Calu3 (cell line): Measurements from ENCODE around the gene TRPV5. TPM values are rescaled to one million over a fixed set of nuclear protein-coding genes. Genes with fewer than 3 reads are reported as not detected.

Source experiments
- BruUV-seq: library from RNA; stranded (reverse); fragments of 400-500 nt; replicated peaks from 2 replicates; lab custom pipeline; 2021; lab: Mats Ljungman, UMichigan
- CTCF ChIA-PET: fragments of 300-600 bp; sonication (Branson Sonifier 250); formaldehyde crosslinking; loops from one replicate; lab custom pipeline; 2022; ENCODE audit warnings: antibody characterized with exemption; lab: Charles Lee
- DNase-seq: peaks from one replicate; pipeline ENCODE4 v3.0.0; 2022
- H3K27ac Mint-ChIP-seq: one replicate; pipeline ENCODE4 v1.8.0; 2022; ENCODE audit warnings: mixed read lengths; ENCODE audit not compliant: unreplicated experiment
- H3K27me3 Mint-ChIP-seq: one replicate; pipeline ENCODE4 v1.8.0; 2022; ENCODE audit warnings: mixed read lengths; ENCODE audit not compliant: unreplicated experiment
- H3K36me3 Mint-ChIP-seq: one replicate; pipeline ENCODE4 v1.8.0; 2022; ENCODE audit warnings: mild to moderate bottlenecking, moderate library complexity, mixed read lengths; ENCODE audit not compliant: insufficient read depth, unreplicated experiment
- H3K4me1 Mint-ChIP-seq: one replicate; pipeline ENCODE4 v1.8.0; 2022; ENCODE audit warnings: mild to moderate bottlenecking, low read depth, mixed read lengths; ENCODE audit not compliant: unreplicated experiment
- H3K4me3 Mint-ChIP-seq: one replicate; pipeline ENCODE4 v1.8.0; 2022; ENCODE audit warnings: mild to moderate bottlenecking, low read depth, moderate library complexity, mixed read lengths; ENCODE audit not compliant: unreplicated experiment
- H3K9me3 Mint-ChIP-seq: one replicate; pipeline ENCODE4 v1.8.0; 2022; ENCODE audit warnings: low read depth, mixed read lengths; ENCODE audit not compliant: unreplicated experiment
- intact Hi-C: fragments of 100-400 bp; cut with micrococcal nuclease; formaldehyde crosslinking; loops from one replicate; pipeline ENCODE4 v1.10.0; 2022; ENCODE audit not compliant: unreplicated experiment
- total RNA-seq: library from RNA; stranded (reverse); gene quantifications from 2 replicates; pipeline ENCODE4 v1.2.3, GENCODE V29; 2022
- TF ChIP-seq, protein P1 (sequence below): fragments of 200-600 bp; IDR thresholded peaks from one replicate; pipeline ENCODE4 v1.8.0; 2022; ENCODE audit warnings: antibody characterized with exemption; ENCODE audit not compliant: unreplicated experiment

Gene TRPV5
- total RNA-seq, 1 experiment from 2014 or later: not detected

DNA sequence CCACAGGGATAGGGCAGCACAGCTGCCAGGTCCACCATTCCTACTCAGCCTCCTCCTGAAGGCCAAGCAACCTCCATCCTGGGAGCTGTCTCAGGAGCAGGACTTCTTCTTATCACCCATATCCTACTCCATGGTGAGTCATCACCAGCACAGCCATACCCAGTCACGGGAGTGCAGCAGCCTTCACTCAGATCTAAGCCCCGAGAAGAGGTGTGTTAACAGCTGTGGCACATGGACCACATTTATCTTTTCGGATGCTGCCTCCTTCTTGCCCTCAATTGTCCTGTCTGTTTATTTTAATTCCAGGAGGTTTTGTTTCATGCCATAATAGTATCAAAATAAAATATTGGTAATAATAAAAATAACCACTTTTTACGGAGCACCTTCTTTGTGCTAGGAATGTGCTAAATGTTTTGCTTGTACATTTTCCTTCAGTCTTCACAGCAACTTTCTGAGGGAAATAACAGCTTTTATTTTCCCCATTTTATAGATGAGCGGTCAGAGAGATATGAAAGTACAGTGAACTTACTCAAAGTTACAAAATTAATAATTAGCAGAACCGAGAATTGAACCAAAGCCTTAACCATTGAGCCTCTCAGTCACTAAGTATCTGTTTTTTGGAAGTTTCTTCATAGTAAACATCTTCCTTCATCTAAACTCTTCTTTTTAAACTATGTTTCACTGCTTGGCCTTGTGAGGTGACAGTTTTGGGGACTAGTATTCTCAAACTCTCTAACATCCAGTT is 31.1 kb upstream of the TRPV5 start:
- no TSS peak for BruUV-seq
- intact Hi-C loops: loop anchor here (5.0 kb wide), 1 partner anchor 112 kb away; no protein-coding TSS in a partner anchor
- Mint-ChIP-seq H3K36me3 (no peaks in the 10 kb centered on the region), H3K4me1 (no peaks in the 10 kb centered on the region), H3K27ac (no peak overlapping the region), H3K4me3 (no peak overlapping the region), H3K27me3 (peaks cover 62% of the 10 kb centered on the region), H3K9me3 (no peaks in the 10 kb centered on the region)
- CTCF ChIA-PET: interaction anchor here (0.6 to 1.0 kb wide), 2 partner anchors 31 to 55 kb away, joined by 3 read pairs; partner anchors contain the start of gene TRPV5
- DNase-seq: no peak
- TF ChIP-seq, protein P1, sequence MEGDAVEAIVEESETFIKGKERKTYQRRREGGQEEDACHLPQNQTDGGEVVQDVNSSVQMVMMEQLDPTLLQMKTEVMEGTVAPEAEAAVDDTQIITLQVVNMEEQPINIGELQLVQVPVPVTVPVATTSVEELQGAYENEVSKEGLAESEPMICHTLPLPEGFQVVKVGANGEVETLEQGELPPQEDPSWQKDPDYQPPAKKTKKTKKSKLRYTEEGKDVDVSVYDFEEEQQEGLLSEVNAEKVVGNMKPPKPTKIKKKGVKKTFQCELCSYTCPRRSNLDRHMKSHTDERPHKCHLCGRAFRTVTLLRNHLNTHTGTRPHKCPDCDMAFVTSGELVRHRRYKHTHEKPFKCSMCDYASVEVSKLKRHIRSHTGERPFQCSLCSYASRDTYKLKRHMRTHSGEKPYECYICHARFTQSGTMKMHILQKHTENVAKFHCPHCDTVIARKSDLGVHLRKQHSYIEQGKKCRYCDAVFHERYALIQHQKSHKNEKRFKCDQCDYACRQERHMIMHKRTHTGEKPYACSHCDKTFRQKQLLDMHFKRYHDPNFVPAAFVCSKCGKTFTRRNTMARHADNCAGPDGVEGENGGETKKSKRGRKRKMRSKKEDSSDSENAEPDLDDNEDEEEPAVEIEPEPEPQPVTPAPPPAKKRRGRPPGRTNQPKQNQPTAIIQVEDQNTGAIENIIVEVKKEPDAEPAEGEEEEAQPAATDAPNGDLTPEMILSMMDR: no peak

DNA sequence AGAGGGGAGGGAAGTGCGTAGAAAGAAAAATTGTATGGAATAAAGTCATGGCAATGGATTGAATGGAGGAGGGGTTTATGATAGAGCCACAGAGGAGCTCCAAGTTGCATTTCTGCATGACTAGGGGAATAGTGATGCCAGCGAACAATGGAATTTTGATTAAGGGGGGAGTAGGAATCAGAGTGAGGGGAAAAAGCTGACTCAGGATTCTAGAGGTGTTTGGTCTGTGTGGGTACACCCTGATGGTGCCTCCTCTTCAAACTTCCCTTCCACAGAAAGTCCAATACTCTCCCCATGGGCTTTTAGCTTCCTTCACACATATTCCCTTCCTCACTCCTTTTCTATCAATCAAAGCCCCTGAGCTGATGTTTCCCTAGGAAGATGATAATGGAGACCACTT is 30.4 kb upstream of the TRPV5 start:
- CTCF ChIA-PET: interaction anchor here (1.0 to 1.3 kb wide), 2 partner anchors 25 to 30 kb away, joined by 3 read pairs; partner anchors contain the start of genes LLCFC1 and TRPV5
- peaks cover 63% of the 10 kb centered on the region for H3K27me3 Mint-ChIP-seq

DNA sequence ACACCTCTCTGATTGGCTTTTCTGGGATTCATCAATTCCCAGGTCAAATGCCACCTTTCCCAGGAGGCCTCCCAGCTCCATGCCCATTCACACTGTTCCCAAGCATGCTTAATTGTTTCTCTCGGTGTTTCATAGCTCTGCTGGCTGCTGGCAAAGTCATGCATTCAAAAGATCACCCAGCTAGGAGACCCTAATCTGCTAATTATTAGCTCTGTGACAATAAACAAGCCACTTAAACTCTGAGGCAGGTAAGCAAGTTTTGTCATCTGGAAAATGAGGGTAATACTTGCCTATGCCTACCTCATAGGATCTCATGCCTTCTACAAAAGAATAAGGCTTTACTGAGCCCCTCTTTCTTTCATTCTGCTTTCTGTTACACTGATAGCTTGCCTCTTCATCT is 29.4 kb upstream of the TRPV5 start:
- H3K36me3 Mint-ChIP-seq: no peaks in the 10 kb centered on the region
- TF ChIP-seq, protein P1: no peak
- CTCF ChIA-PET: interaction anchor here (1.3 kb wide), 1 partner anchor 24 kb away, joined by 3 read pairs; the partner anchor contains the start of gene LLCFC1
- no peak for DNase-seq
- H3K4me3 Mint-ChIP-seq: no peak overlapping the region
- no peaks in the 10 kb centered on the region for H3K4me1 Mint-ChIP-seq
- peaks cover 58% of the 10 kb centered on the region for H3K27me3 Mint-ChIP-seq
- no peak overlapping the region for H3K27ac Mint-ChIP-seq
- BruUV-seq: no TSS peak
- intact Hi-C loops: loop anchor here (5.0 kb wide), 1 partner anchor 111 kb away; no protein-coding TSS in a partner anchor
- H3K9me3 Mint-ChIP-seq: no peaks in the 10 kb centered on the region

More for the DNA sequence above, 30.4 kb upstream of the TRPV5 start:
- DNase-seq: no peak
- TF ChIP-seq, protein P1: no peak
- Mint-ChIP-seq H3K4me1 (no peaks in the 10 kb centered on the region), H3K9me3 (no peaks in the 10 kb centered on the region), H3K36me3 (no peaks in the 10 kb centered on the region), H3K27ac (no peak overlapping the region), H3K4me3 (no peak overlapping the region)
- BruUV-seq: no TSS peak
- intact Hi-C loops: loop anchor here (5.0 kb wide), 1 partner anchor 112 kb away; no protein-coding TSS in a partner anchor

DNA sequence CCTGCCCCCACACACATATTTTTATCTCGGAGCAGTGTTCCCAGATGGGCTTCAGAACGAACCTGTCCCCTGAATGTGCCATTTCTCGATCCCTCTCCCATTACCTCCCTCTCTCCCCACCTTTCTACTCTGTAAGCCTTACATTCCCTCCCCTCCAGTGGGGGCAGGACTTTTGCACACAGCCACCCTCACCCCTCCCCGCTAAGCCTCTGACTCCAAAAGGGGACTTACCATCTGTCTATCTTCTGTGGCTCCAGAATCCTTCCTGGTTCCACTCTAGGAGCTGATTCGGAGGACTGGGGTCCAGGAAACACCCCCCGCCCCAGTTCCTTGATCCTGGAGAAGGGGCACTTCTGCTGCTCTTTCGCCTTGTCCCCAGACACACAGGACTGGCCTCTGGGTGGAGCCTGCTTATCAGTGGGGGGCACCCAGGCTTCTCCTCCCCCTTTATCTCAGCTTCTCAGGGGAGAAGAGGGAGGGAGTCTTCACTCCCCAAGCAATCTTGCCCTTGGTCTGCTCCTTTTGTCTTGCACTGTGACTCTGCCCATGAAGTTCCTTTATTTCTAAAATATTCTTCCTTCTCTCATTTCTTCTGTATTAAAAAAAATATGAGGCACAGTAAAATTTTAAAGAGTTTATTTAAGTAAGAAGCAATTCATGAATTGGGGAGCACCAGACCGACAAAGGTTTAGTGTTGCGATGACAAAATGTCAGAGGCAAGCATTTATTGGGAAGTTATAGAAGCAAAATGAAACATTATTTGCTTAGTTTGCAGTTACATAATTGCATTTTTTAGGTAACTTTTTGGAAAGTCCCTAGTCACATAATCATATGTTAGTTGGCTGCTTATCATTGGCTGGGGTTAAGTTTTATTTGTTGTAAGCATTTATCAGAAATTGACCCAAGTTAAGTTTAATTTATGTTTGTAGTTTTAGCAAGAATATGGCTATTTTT is 28.7 kb upstream of the TRPV5 start, which contains the start of gene KEL:
KEL (minus strand) TSS at position 391 of the 954 bp plus-strand sequence; CDS start at position 234, 157 bp downstream.
- H3K9me3 Mint-ChIP-seq: no peaks in the 10 kb centered on the region
- no TSS peak for BruUV-seq
- H3K27ac Mint-ChIP-seq: no peak within 1 kb of the TSS
- no peaks in the 10 kb centered on the region for H3K36me3 Mint-ChIP-seq
- CTCF ChIA-PET: interaction anchor here (1.3 to 2.5 kb wide), 2 partner anchors 23 to 81 kb away, joined by 3 to 40 read pairs; partner anchors contain the start of gene LLCFC1
- H3K4me1 Mint-ChIP-seq: peaks cover 3% of the 10 kb centered on the region
- no peak for DNase-seq
- TF ChIP-seq, protein P1: no peak
- intact Hi-C loops: loop anchor here (1.0 to 5.0 kb wide), 2 partner anchors 81 to 110 kb away; no protein-coding TSS in a partner anchor
- no peak within 1 kb of the TSS for H3K4me3 Mint-ChIP-seq
- peaks cover 50% of the 10 kb centered on the region for H3K27me3 Mint-ChIP-seq
